HG03469 (cell line): Measurements from ENCODE around the gene KLHL29.
"Not testable (repeated sequence)": the region's sequence is repeated elsewhere in the genome, so short reads cannot be mapped to it uniquely, and the experiment has no call there.

Experiments used
- ATAC-seq: cut with Tn5 transposase; IDR thresholded peaks from one replicate; pipeline ENCODE4 v1.9.1; 2021; ENCODE audit warnings: mild to moderate bottlenecking, moderate library complexity, moderate number of reproducible peaks; ENCODE audit not compliant: unreplicated experiment

Gene KLHL29

DNA sequence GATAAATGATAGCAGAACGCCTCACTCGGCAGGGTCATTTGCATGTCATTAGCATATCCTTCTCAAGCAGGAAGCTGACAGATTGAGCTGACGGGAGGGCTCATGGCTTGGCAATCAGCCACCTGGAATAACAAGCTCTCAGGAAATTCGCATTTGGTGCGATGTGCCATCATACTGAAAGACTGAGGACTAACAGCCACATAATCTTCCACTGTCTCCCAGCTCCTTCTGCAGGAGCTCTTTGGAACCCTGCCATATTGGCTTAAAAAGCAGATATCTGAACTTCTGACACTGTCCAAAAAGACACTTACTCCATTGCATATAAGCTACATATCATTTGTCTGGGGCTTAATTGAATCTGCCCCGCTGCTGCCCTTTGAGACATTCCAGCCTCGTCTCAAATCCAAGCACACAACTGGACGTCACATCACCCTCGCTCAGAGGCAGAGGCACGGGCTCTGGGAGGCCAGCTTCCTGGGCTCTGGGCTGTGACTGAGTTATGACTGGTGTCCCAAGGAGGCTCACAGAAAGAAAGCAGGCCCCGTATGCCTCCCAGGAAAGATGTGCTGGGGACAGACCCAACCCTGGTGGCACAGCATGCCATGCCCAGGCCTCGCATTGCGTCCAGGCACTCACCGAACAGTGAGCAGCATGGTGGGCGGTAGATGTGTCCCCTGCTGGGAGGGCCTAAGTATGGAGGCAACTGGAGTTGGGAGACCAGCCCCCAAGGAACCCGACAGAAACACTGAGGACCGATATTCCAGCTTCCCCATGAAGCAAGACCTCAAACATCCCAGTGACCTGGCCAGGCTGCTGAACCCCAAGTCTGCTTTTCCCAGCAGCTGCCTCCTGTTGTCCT is 314.0 kb downstream of the KLHL29 start:
- no peak for ATAC-seq

DNA sequence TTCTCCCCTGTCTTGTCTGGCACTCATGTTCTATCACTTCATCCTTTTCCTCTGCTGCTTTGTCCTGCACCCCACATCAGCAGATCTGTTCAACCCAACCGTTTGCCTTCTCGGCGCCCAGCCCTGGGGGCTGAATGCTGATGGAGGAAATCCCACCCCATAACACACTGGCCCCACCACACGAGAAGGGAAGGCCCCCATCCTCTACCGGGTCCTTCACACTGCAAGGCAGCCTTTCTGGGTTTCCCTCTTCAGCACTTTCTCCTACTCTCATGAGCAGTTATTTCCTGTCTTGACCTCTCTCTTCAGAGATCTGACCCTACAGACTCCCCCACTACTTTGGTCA is 314.6 kb downstream of the KLHL29 start:
- no peak for ATAC-seq

DNA sequence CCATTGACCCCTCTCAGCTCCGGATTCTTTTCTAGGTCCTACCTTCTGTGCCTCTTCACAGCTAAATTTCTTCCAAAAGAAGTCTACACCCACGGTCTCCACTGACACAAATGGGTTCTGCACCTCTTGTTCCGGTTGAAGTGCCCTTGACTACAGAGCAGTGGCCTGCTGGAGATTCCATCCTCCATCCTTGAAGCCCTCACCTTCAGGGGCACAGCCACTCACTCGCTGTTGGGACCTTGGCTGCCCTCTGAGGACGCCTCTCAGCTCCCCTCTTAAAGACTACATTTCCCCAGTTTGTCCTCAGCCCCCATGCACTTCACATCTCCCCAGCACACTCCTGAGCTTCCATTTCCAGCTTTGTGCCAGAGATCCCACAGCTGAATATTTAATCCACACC is 315.6 kb downstream of the KLHL29 start:
- no peak for ATAC-seq

DNA sequence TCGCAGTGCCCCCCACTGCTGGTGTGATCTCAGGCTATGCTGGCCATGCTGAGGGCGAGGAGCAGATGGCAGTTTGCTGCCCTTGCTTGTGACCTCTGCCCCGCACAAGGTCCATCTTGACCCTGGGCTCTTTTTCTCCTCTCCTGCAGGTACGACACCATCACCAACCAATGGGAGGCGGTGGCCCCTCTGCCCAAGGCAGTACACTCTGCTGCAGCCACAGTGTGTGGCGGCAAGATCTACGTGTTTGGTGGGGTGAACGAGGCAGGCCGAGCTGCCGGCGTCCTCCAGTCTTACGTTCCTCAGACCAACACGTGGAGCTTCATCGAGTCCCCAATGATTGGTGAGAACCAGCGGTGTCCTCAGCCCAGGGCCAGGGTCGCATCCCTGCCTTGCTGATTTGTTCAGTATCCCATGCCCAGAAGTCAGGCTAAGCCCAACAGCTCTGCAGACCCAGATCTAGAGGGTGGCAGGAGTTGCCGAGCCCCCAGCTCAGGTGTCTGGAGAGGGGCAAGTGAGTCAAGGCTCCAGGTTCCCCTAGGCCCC is 318.1 kb downstream of the KLHL29 start:
- no peak for ATAC-seq

DNA sequence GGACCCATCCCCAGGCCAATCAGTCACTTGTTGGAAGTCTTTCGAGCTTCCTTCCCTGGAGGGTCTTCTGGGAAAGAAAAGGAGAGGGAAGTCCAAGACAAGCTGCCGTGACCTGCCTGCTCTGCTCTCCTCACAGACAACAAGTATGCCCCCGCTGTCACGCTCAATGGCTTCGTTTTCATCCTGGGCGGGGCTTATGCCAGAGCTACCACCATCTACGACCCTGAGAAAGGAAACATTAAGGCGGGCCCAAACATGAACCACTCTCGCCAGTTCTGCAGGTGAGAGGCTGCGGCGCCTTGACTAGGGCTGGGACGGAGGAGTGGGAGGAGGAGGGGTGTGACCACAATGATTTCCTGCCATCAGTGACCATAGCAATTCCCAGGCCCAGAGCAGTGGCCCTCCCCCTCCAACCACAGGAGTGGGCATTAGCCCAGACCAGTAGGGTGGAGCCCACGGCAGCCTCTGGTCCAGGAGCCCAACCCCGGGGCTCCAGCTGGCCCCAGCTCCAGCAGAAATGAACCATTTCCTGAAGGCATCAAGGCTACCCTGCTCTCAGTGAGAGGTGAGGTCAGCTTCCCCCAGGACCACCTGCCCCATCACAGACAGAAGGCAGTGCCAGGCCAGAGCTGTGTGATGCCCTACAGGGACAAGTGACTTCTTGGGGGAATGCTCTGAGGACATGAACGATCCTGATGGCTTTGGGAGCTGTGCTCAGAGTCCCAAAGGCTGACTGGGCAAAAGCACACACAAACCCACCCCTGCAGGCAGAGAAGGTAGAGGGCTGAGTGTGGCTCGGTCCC is 318.8 kb downstream of the KLHL29 start:
- no peak for ATAC-seq

DNA sequence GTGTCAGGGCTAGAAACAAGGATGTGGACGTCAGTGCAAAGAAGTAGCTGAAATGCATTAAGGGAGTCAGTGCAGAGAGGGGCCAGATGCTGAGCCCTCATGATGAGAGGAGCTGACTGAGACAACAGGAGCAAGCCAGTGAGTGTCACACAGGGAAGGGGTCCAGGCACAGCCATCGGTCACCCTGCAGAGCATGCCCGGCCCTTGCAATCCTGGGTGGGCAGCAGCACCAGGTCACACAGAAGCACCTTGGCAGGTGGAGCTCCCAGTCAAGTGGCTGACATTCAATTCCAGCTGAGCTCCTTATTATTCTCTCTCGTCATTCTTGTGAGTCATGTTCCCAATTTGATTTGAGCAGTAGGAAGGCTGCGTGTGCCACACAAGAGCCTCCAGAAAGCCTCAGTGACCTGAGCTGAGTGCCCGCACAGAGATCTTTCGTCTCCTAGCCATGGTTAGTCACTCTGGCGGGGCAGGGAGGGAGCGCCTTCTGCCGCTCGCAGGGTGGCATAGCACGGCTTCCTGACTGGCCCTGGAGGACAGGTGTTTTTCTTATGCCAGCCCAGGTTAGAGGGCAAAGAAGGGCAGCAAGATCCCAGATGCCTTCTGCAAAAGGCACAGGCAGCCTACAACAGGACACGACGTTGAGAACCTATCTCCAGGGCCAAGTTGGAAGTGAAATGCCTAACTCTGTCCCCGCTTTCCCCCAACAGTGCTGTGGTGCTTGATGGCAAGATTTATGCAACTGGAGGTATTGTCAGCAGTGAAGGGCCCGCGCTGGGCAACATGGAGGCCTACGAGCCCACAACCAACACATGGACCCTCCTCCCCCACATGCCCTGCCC is 321.0 kb downstream of the KLHL29 start:
- ATAC-seq: no peak

DNA sequence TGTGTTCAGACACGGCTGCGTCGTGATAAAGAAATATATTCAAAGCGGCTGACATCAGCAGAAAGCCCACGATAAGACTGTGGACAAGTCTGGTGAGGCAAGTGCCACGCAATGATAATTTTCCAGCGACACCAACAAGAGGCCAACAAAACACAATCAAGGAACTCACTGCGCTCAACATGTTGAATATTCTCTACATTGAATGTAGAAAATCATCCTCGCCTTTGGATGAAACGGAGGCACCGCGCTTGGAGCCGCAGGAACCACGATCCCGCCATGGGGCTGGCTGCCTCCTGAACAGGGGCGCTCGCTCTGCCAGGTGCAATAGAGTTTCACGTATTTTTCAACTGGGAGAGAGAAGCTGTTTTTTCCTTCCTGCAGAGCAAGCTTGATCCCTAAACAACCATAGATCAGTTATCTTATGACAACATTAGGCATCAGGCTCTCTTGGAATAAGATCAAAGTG is 321.7 kb downstream of the KLHL29 start:
- no peak for ATAC-seq

DNA sequence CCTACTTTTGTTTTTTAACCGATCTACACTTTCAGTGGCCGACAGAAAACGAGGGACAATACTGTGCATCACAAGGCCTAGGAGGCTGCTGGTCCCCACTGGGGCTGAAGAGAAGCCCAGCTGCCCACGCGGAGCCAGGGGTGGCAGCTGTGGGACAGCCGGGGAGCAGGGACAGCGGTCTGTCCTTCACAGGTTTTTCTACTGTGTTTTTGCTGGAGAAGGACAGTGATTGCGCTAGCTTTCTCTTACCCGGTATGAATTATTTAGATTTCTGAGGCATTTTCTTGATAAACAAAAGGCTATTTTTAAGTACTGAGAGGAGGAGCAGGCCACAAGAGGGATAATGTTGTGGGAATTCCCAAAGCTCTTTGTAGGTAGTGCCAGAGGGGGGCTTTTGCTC is 322.1 kb downstream of the KLHL29 start:
- no peak for ATAC-seq

DNA sequence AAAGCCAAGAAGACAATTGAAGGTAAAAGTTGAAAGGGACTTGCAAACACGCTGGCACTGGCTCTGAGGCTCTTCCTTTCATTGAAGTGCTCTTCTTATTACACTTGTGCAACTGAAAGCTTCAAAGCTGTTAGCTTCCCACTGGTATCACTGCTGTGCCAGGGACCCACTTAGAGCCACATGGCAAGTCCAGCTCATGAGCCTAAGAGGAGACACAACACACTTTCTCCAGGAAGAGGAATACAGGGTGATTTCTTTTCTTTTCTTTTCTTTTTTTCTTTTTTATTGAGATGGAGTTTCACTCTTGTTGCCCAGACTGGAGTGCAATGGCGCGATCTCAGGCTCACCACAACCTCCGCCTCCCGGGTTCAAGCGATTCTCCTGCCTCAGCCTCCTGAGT is 323.8 kb downstream of the KLHL29 start:
- ATAC-seq: no peak

DNA sequence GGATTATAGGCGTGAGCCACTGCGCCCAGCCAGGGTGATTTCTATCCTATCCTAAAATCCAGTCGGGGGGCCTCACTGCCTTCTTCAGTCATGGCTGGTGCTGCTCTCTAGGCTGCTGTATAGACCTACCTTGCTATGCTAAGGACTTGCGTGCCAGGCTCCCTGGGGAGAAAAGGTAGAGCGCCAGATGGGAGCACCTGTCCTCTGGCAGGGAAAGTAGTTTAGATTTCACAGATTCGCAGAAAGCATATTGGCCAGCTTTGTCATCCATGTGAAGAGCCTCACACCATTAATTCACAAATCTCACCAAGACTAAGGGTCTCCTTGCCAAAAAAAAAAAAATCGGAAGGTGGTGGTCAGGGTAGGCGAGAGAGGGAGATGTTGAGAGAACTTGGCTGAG is 324.3 kb downstream of the KLHL29 start:
- ATAC-seq: no peak

DNA sequence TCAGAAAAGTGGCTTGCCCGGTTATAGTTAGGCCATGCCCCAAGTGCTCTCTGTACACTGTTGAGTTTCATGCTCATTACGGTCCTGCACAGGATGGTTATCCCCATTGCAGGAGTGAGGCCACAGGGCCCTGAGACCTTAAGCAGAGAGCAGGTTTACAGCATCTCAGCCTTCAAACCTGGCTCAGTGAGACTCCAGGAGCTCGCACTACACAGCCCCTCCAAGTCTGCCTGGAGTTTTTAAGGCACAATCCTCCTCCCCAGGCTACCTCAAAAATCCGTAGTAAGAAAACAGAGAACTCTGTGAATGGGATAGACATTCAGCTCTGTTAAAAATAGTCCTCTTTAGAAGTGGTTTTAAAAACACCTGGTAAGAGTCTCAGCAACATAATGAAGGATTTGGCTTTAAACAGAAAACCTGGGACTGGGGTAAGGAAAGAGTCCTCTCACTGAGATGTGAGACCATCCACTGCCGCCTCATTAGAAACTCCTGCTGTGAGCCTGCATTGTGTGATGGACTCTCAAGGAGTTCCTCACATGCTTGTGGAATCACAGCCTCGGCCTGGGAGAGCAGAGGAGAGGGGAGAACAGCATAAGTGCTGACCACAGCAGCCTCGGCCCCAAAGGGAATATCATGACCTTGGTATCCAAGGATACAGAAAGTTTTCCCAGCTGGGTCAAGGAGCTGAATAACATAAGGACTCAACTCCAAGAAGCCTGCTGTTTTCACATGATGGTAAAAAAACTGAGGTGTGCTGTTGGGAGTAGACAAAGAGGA is 327.2 kb downstream of the KLHL29 start:
- no peak for ATAC-seq

DNA sequence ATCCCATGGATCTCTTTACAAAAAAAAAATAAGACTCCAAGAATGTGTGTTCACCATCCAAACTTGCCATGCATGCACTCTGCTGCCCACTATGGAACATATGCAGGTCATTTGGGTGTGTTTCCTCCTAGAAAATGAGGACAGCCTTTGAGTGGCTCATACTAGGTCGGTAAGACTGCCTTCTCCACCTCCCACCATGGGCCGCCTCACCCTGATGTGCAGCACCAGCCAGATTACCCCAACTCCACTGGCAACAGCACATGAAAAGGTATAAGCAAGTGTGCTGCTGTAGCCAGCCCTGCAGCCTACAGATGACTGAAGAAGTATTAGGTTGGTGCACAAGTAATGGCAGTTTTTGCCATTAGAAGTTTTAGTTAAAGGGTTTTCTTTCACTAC is 327.8 kb downstream of the KLHL29 start:
- no peak for ATAC-seq

DNA sequence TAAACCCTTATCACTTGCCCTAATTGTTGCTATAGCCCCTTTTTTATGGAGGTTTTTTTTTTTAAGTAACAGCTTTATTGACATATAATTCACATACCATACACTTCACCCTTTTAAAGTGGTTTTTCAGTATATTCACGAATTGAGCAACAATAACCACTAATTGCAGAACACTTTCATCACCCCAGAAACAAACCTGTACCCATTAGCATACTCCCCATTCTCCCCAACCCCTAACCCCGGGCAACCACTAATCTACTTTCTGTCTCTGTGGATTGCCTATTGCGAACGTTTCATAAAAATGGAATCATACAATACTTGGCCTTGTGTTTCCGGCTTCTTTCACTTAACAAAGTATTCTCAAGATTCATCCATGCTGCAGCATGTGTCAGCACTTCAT is 328.4 kb downstream of the KLHL29 start:
- no peak for ATAC-seq

DNA sequence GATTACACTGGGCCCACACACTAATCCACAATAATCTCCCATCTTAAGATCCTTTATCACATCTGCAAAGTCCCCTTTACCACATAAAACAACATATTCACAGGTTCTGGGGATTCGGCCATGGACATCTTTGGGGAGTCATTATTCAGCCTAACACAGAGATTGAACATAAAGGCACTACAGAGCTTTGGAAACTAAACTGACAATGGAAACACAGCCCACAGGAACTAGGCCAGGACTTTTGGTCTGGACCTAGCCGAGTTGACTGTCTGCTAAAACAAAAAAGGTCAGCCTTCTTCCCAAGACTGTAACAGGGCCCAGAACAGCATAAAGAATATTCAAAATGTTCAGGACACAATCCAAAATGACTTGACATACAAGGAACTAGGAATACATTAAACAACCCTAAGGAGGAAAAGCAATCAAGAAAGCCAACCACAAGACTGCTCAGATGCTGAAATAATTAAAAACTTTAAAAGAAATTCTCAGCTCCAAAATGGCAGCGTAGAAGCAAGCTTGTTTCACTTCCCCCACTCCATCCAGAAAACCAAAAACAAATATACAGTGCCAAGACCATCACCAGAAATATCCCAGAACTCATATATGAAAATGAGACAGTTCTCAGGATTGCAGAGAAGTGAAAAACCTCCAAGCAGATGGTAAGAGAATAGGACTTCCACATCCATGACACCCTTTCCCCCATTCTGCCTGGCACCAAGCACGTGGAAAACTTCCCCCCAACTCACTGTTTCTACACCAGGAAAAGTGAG is 334.1 kb downstream of the KLHL29 start:
- ATAC-seq: no peak

DNA sequence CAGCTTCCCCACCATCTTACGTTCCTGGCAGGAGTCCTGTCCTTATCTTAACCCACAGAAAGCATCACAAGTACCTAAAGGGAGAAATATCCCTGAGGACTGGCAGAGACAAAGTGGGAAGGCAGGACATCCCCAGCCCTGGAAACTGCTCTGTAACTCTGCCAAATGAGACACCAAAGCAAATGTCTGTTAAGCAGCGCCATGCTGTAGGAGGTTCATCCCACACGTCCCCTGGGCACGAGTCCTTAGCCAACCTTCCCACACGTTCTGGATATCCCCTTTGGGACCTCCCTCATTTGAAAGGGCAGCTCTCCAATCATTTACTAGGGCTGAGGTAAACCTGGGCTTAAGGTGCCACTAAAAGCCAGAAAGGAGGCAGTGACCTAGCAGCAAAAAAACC is 334.7 kb downstream of the KLHL29 start:
- no peak for ATAC-seq

DNA sequence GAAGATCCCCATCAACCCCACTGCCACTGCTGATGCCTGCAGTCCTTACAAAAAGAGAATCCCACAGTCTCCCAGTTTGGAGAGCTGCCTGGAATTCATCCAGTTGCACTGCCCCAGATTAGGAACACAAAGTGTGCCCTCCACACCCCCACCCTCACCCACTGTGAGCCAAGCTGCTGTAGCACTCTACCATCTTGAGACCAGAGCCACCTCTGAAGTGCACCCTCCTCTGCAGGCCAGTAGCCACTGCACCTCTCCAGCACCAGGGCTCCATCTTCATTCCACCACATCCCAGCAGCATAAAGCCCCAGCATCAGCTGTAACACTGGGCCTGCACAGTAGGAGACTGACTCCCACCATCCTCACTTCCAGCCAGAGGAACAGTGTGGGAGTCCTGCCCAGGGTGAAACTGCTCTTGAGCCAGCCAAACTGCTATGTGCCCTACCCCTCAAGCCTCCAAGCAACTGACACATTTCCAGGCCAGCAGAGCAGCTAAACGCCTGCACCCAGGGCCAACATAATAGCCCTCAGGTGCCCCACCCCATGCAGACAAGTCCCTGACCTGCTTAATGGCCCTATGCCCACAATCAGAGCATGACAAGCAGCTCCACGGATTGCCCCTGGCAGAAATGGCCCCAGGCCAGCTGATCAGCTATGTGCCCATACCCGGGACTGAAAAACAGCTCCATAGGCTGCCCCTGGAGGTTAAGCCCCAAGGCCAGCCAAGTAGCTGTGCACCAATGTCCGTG is 335.9 kb downstream of the KLHL29 start:
- no peak for ATAC-seq

DNA sequence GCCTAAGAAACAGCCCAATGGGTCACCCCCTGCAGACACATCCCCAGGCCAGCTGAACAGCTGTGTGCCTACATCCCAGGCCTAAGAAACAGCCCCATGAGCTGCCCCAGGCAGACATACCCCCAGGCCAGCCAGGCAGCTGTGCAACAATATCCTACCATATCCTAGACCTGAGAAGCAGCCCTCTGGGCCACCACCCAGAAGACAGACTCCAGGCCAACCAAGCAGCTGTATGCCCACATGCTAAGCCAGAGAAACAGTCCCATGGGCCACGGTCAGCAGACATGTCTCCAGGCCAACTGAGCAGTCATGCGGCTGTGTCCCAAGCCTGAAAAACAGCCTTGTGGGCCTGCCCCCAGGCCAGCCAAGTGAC is 336.5 kb downstream of the KLHL29 start:
- ATAC-seq: no peak

DNA sequence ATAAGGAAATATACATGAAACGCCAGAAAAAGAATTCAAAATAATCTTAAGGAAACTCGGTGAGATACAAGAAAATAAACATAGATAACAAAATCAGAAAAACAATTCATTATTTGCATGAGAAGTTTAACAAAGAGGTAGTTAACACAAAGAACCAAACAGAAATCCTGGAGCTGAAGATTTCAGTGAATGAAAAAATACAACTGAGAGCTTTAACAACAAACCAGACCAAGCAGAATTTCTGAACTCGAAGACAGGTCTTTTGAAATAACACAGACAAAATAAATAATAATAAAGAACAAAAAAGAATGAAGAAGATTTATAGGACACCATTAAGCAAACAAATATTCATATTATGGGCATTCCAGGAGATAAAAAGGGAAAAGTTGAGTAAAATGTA is 337.3 kb downstream of the KLHL29 start:
- ATAC-seq: no peak

DNA sequence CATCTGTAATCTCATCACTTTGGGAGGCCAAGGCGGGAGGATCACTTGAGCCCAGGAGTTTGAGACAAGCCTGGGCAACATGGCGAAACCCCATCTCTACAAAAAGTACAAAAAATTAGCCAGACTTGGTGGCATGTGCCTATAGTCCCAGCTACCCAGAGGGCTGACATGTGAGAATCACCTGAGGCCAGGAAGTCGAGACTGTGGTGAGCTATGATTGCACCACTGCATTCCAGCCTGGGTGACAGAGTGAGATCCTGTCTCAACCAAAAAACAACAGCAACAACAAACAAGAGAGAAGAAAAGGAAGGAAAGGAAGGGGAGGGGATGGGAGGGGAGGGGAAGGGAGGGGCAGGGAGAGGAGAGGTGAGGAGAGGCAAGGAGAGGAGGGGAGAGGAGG is 338.1 kb downstream of the KLHL29 start:
- not testable (repeated sequence) for ATAC-seq
